Measurements from ENCODE around the gene ECSCR.

Gene ECSCR

DNA sequence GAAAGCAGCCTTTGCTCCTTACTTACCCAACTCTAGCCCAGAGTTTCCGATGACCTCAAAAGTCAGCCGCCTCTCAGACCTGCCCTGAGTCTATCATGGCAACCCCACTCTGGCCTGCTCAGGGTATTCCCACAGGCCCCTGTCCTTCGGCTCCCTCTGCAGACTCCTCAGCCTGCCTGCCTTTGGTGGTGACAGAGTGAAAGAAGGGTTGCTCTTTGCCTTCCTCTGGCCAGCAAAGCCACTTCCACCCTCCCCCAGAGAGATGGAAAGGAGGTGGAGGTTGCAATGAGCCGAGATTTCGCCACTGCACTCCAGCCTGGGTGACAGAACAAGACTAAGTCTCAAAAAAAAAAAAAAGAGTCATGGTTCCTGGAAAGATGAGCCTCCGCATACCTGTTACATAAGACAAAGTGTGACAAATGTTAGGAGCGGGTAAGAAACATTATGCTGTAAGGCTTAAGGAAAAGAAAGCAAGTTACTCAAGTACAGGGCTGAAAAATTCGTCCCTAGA is 5.9 kb upstream of the ECSCR start:
- TF ChIP-seq, protein P1, sequence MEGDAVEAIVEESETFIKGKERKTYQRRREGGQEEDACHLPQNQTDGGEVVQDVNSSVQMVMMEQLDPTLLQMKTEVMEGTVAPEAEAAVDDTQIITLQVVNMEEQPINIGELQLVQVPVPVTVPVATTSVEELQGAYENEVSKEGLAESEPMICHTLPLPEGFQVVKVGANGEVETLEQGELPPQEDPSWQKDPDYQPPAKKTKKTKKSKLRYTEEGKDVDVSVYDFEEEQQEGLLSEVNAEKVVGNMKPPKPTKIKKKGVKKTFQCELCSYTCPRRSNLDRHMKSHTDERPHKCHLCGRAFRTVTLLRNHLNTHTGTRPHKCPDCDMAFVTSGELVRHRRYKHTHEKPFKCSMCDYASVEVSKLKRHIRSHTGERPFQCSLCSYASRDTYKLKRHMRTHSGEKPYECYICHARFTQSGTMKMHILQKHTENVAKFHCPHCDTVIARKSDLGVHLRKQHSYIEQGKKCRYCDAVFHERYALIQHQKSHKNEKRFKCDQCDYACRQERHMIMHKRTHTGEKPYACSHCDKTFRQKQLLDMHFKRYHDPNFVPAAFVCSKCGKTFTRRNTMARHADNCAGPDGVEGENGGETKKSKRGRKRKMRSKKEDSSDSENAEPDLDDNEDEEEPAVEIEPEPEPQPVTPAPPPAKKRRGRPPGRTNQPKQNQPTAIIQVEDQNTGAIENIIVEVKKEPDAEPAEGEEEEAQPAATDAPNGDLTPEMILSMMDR (IDR thresholded peaks at IDR 0.05; ENCODE audit: insufficient read depth, low read depth, low read length, missing control alignments) = no peak
- peak; percentile 28 for DNase-seq (ENCODE audit: low read depth)
- no peak overlapping the region for H3K4me3 ChIP-seq (ENCODE audit: low read length)

DNA sequence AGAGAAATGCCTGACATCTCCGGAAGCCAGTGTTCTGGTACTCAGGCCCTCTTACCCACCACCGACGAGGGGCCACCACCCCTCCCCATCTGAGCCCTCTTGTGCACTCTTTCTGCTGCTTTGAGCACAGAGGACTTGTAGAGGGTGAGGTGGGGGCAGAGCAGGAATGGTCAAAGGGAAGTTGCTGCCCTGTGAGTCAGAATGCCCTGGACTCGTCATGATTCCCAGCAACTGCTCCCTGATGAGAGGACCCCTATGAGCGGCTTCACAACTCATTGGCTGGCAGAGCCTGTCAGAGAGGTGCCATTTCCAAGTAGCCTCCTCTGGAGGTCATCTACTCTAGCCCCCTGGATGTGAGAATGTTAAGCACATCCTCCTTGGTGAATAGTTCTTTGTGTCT is 845 bp downstream of the ECSCR start:
- DNase-seq (ENCODE audit: low read depth) = peak; percentile 12
- TF ChIP-seq, protein P1 (IDR thresholded peaks at IDR 0.05; ENCODE audit: insufficient read depth, low read depth, low read length, missing control alignments) = no peak
- no peak overlapping the region for H3K4me3 ChIP-seq (ENCODE audit: low read length)

DNA sequence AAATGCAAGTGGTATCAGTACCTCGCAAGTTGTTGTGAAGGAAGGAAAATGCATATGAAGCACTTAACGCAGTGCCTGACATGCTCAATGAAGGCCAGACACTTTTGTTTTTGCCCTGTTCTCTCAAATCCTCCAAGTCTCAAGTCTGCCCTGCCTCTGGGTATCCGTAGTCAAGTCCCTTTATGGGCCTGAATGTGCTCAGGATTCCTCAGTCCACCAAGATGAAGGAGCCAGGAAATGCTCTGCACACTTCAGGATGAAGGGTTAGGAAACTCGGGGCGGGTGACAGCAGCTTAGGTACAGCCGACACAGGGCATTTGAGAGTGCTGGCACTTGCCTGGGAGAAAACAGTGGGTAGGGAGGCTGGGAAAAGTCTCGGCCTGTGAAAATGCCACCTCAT is 1.4 kb downstream of the ECSCR start:
- DNase-seq (ENCODE audit: low read depth) = no peak
- no peak overlapping the region for H3K4me3 ChIP-seq (ENCODE audit: low read length)
- TF ChIP-seq, protein P1 (IDR thresholded peaks at IDR 0.05; ENCODE audit: insufficient read depth, low read depth, low read length, missing control alignments) = no peak

DNA sequence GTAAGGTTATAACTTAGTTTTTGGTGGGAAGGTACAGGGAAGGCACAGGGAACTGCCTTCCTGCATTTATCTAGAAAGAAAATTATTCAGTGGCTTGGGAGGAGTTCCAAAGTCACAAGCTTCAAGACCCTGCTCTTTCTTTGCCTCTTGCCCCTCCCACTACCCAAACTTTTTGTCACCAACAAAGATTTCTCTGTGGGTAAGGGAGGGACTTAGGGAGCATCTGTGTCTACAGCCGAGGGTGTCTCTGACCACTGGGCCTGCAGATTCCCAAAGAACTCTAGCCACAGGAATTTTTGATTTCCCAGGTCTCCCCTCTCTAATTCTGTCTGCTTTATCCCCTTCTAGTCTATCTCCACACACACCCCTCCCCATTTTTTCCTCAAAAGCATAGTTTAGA is 2.1 kb downstream of the ECSCR start:
- no peak for DNase-seq (ENCODE audit: low read depth)
- TF ChIP-seq, protein P1 (IDR thresholded peaks at IDR 0.05; ENCODE audit: insufficient read depth, low read depth, low read length, missing control alignments) = no peak

DNA sequence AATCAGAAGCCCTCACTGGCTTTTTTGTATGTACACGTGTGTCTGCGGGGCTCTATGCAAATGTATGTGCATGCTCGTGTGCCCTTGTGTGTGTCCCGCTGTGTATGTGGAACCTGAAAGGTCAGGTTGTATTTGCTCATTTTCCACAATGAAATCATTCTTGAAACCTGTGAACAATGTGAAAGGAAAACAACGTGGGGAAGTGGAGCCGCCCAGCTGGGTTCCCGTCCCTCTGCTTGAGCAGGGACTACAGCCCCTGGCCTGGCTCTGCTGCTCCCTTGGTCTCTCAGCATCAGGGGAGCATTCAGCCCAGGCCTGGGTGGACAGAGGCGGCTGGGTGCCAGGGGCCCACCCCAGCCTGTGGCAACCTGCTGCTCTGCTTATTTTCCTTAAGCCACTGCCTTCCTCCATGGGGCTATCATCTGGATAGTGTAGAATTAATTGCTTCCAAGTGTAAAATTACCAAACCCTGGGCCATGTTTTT is 3.0 kb downstream of the ECSCR start:
- DNase-seq (ENCODE audit: low read depth) = peak; percentile 39
- H3K4me3 ChIP-seq (ENCODE audit: low read length) = no peak overlapping the region
- TF ChIP-seq, protein P1 (IDR thresholded peaks at IDR 0.05; ENCODE audit: insufficient read depth, low read depth, low read length, missing control alignments) = no peak

More for the DNA sequence above, 2.1 kb downstream of the ECSCR start:
- H3K4me3 ChIP-seq (ENCODE audit: low read length) = no peak overlapping the region

DNA sequence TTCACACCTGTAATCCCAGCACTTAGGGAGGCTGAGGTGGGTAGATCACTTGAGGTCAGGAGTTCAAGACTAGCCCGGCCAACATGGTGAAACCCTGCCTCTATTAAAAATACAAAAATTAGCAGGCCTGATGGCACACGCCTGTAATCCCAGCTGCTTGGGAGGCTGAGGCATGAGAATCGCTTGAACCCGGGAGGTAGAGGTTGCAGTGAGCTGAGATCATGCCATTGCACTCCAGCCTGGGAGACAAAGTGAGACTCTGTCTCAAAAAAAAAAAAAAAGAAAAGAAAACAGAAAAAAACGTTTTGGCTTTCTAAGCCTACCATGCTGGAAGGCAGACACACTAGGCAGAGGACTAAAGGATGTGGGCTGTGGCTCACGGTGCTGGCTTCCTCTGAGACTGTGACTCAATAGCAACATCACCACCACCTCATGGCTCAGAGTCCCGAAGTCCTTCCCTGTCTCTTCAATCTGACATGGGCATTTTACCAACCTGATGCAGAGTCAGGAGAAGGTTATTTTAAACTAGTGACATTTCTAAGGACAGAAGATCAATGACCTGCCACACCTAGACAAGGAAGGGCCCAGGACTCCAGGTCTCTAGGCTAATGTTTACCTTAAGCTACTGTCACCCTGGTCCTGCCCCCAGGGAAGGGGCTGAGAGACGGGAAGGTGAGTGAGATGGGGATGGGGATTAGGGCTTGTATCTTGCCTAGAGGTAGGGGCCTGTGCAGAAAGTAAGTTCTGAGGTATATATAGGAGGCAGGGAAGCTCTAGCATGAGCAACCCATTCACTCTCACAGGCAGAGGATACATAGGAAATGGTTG is 3.7 kb downstream of the ECSCR start:
- TF ChIP-seq, protein P1 (IDR thresholded peaks at IDR 0.05; ENCODE audit: insufficient read depth, low read depth, low read length, missing control alignments) = no peak
- peak; percentile 83 for DNase-seq (ENCODE audit: low read depth)
- H3K4me3 ChIP-seq (ENCODE audit: low read length) = no peak overlapping the region

Measured in epithelial cell of esophagus (primary cell).